IMR-90 (cell line): Measurements from ENCODE around the gene GAB1. TPM values are rescaled to one million over a fixed set of nuclear protein-coding genes. Genes with fewer than 3 reads are reported as not detected.

ENCODE experiments used
- ATAC-seq: fragments of 200-7000 bp; cut with Tn5 transposase; 2 replicates; pipeline ENCODE4 v1.9.1; 2020; ENCODE audit warnings: low read depth, mild to moderate bottlenecking, moderate library complexity
- BruUV-seq: library from RNA; stranded (reverse); fragments of 400-500 nt; replicated peaks from 2 replicates; lab custom pipeline; 2021; lab: Mats Ljungman, UMichigan
- CTCF ChIA-PET: fragments of 300-600 bp; formaldehyde crosslinking; extraction: SDS; loops from one replicate; lab custom pipeline; 2021; ENCODE audit warnings: antibody characterized with exemption; lab: Yijun Ruan, JAX
- POLR2A ChIA-PET: fragments of 300-600 bp; sonication (Branson Sonifier 250); formaldehyde crosslinking; loops from one replicate; lab custom pipeline; 2022; ENCODE audit warnings: antibody characterized with exemption; ENCODE audit not compliant: unreplicated experiment; lab: Charles Lee
- DNase-seq: peaks from one replicate; pipeline ENCODE4 v3.0.0; 2013
- H2AFZ ChIP-seq: replicated peaks from 2 replicates; pipeline ENCODE3; 2013; ENCODE audit warnings: low read length, mild to moderate bottlenecking; ENCODE audit not compliant: poor library complexity
- H2AK5ac ChIP-seq: 2 replicates; pipeline ENCODE4 v1.6.1; 2013; ENCODE audit warnings: low read depth, low read length, inconsistent platforms
- H2AK9ac ChIP-seq: replicated peaks from 2 replicates; pipeline ENCODE3; 2013; ENCODE audit warnings: mild to moderate bottlenecking, low read depth, low read length, moderate library complexity; ENCODE audit not compliant: poor library complexity
- H2BK120ac ChIP-seq: 2 replicates; pipeline ENCODE4 v1.6.1; 2013; ENCODE audit warnings: low read depth, low read length, inconsistent platforms
- H2BK15ac ChIP-seq: 3 replicates; pipeline ENCODE4 v1.6.1; 2013; ENCODE audit warnings: low read depth, low read length, inconsistent platforms
- H2BK20ac ChIP-seq: 2 replicates; pipeline ENCODE4 v1.6.1; 2013; ENCODE audit warnings: low read depth, mild to moderate bottlenecking, inconsistent platforms, low read length, moderate library complexity
- H2BK5ac ChIP-seq: 2 replicates; pipeline ENCODE4 v1.6.1; 2013; ENCODE audit warnings: mild to moderate bottlenecking, low read depth, low read length, inconsistent platforms; ENCODE audit not compliant: poor library complexity, severe bottlenecking
- H3K14ac ChIP-seq: replicated peaks from 2 replicates; pipeline ENCODE4 v1.6.1; 2013; ENCODE audit warnings: low read depth, low read length, inconsistent platforms
- H3K18ac ChIP-seq: 2 replicates; pipeline ENCODE4 v1.6.1; 2013; ENCODE audit warnings: low read depth, low read length, control low read depth
- H3K23ac ChIP-seq: 2 replicates; pipeline ENCODE4 v1.6.1; 2013; ENCODE audit warnings: low read depth, low read length, inconsistent platforms
- H3K27ac ChIP-seq: 2 replicates; pipeline ENCODE4 v1.5.1; 2013; ENCODE audit warnings: mild to moderate bottlenecking, control low read depth, low read length; ENCODE audit not compliant: insufficient read depth
- H3K27me3 ChIP-seq: 2 replicates; pipeline ENCODE4 v1.6.1; 2013; ENCODE audit warnings: low read length; ENCODE audit not compliant: control insufficient read depth, insufficient read depth
- H3K36me3 ChIP-seq: 2 replicates; pipeline ENCODE4 v1.6.1; 2013; ENCODE audit warnings: low read length, mixed read lengths; ENCODE audit not compliant: control insufficient read depth, insufficient read depth
- H3K4ac ChIP-seq: 2 replicates; pipeline ENCODE4 v1.6.1; 2013; ENCODE audit warnings: low read depth, low read length, inconsistent platforms
- H3K4me1 ChIP-seq: 2 replicates; pipeline ENCODE4 v1.6.1; 2013; ENCODE audit warnings: low read length, mixed read lengths; ENCODE audit not compliant: control insufficient read depth, insufficient read depth
- H3K4me2 ChIP-seq: 2 replicates; pipeline ENCODE4 v1.6.1; 2013; ENCODE audit warnings: low read depth, mild to moderate bottlenecking, control low read depth, low read length, moderate library complexity
- H3K4me3 ChIP-seq: 2 replicates; pipeline ENCODE4 v1.5.1; 2013; ENCODE audit warnings: low read depth, mild to moderate bottlenecking, control low read depth, low read length, moderate library complexity; ENCODE audit not compliant: insufficient read depth
- H3K56ac ChIP-seq: 2 replicates; pipeline ENCODE4 v1.6.1; 2013; ENCODE audit warnings: low read length, inconsistent platforms; ENCODE audit not compliant: insufficient read depth; ENCODE audit errors: extremely low read depth
- H3K79me1 ChIP-seq, 2 experiments: 2 replicates each; pipeline ENCODE4 v1.6.1; 2013; ENCODE audit warnings: low read length in 2 of 2, inconsistent platforms in 1 of 2, low read depth in 1 of 2
- H3K9ac ChIP-seq: 2 replicates; pipeline ENCODE4 v1.6.1; 2013; ENCODE audit warnings: low read depth, low read length, control low read depth
- H3K9me1 ChIP-seq: 2 replicates; pipeline ENCODE4 v1.6.1; 2013; ENCODE audit warnings: low read length, inconsistent platforms; ENCODE audit not compliant: insufficient read depth
- H3K9me3 ChIP-seq: 2 replicates; pipeline ENCODE4 v1.6.1; 2013; ENCODE audit warnings: low read length; ENCODE audit not compliant: control insufficient read depth, insufficient read depth
- H4K20me1 ChIP-seq: 2 replicates; pipeline ENCODE4 v1.6.1; 2013; ENCODE audit warnings: low read length, inconsistent platforms; ENCODE audit not compliant: insufficient read depth
- H4K5ac ChIP-seq: 2 replicates; pipeline ENCODE4 v1.6.1; 2013; ENCODE audit warnings: mild to moderate bottlenecking, low read depth, low read length, control low read depth
- H4K8ac ChIP-seq, 2 experiments: 2 replicates each; pipeline ENCODE4 v1.6.1; 2013; ENCODE audit warnings: low read depth in 2 of 2, low read length in 2 of 2, control low read depth in 1 of 2, inconsistent platforms in 1 of 2
- H4K91ac ChIP-seq: 2 replicates; pipeline ENCODE4 v1.6.1; 2013; ENCODE audit warnings: low read depth, low read length, inconsistent platforms; ENCODE audit not compliant: insufficient read depth
- CEBPB ChIP-seq: IDR thresholded peaks from 2 replicates; pipeline ENCODE4 v1.6.1; 2012; ENCODE audit warnings: low read depth, low read length, improper control_type of control experiment
- CHD1 ChIP-seq: IDR thresholded peaks from 2 replicates; pipeline ENCODE4 v1.6.1; 2012; ENCODE audit warnings: low read depth, low read length, improper control_type of control experiment
- FOS ChIP-seq: fragments of 150-350 bp; IDR thresholded peaks from 2 replicates; pipeline ENCODE4 v1.6.1; 2016; ENCODE audit warnings: low read depth, low read length
- MAFK ChIP-seq: IDR thresholded peaks from 2 replicates; pipeline ENCODE4 v1.6.1; 2012; ENCODE audit warnings: low read depth, low read length, improper control_type of control experiment
- MXI1 ChIP-seq: IDR thresholded peaks from 2 replicates; pipeline ENCODE4 v1.6.1; 2012; ENCODE audit warnings: low read depth, mild to moderate bottlenecking, low read length, moderate library complexity, borderline replicate concordance
- NFE2L2 ChIP-seq: fragments of 150-350 bp; IDR thresholded peaks from 2 replicates; pipeline ENCODE4 v1.6.1; 2016; ENCODE audit warnings: low read depth, mild to moderate bottlenecking, low read length
- POLR2A ChIP-seq: IDR thresholded peaks from 2 replicates; pipeline ENCODE4 v1.6.1; 2012; ENCODE audit warnings: mild to moderate bottlenecking, low read depth, low read length
- RAD21 ChIP-seq: IDR thresholded peaks from 2 replicates; pipeline ENCODE4 v1.6.1; 2012; ENCODE audit warnings: low read length, improper control_type of control experiment
- RCOR1 ChIP-seq: IDR thresholded peaks from 2 replicates; pipeline ENCODE4 v1.6.1; 2012; ENCODE audit warnings: mild to moderate bottlenecking, low read length, improper control_type of control experiment; ENCODE audit not compliant: insufficient replicate concordance
- RFX5 ChIP-seq: IDR thresholded peaks from 2 replicates; pipeline ENCODE4 v1.8.0; 2012; ENCODE audit warnings: low read depth, mild to moderate bottlenecking, low read length, moderate library complexity
- SMC3 ChIP-seq: fragments of 150-350 bp; IDR thresholded peaks from 2 replicates; pipeline ENCODE4 v1.6.1; 2016; ENCODE audit warnings: low read depth, mild to moderate bottlenecking, antibody characterized with exemption, low read length, moderate library complexity
- dilution Hi-C: fragments of 300-500 bp; cut with HindIII; formaldehyde crosslinking; loops from one replicate; pipeline ENCODE4 v1.14.3; 2018; ENCODE audit warnings: low sequenced_read_pairs; ENCODE audit not compliant: unreplicated experiment
- in situ Hi-C: fragments of 300-500 bp; cut with MboI; formaldehyde crosslinking; loops from 3 replicates; pipeline ENCODE4 v1.14.3; 2019; ENCODE audit warnings: low sequenced_read_pairs, inconsistent platforms, mixed read lengths
- intact Hi-C: fragments of 100-400 bp; cut with micrococcal nuclease; formaldehyde crosslinking; loops from 2 replicates; pipeline ENCODE4 v1.10.0; 2022
- polyA plus RNA-seq, 3 experiments: library from polyadenylated mRNA; depleted of rRNA; stranded (reverse); fragments of >200 nt; gene quantifications; 2 replicates each; pipeline ENCODE4 v1.2.3, GENCODE V29; 2012; ENCODE audit warnings: low replicate concordance in 1 of 3
- total RNA-seq: library from RNA; depleted of rRNA; stranded (reverse); fragments of >200 nt; gene quantifications from 2 replicates; pipeline ENCODE4 v1.2.3, GENCODE V29; 2012
- TF ChIP-seq, protein P1 (sequence below): fragments of 150-350 bp; IDR thresholded peaks from 2 replicates; pipeline ENCODE4 v1.6.1; 2016; ENCODE audit warnings: low read depth, mild to moderate bottlenecking, low read length, moderate library complexity, borderline replicate concordance
- TF ChIP-seq, protein P2 (sequence below): conservative IDR thresholded peaks from 2 replicates; pipeline ENCODE4 v1.5.1; 2012; ENCODE audit warnings: mild to moderate bottlenecking, low read depth, low read length, improper control_type of control experiment

The GAB1 gene
- total and polyA plus RNA-seq, 2 of the 4 experiments (the other 2 are of a cell fraction): 2.8 to 12.0 TPM

DNA sequence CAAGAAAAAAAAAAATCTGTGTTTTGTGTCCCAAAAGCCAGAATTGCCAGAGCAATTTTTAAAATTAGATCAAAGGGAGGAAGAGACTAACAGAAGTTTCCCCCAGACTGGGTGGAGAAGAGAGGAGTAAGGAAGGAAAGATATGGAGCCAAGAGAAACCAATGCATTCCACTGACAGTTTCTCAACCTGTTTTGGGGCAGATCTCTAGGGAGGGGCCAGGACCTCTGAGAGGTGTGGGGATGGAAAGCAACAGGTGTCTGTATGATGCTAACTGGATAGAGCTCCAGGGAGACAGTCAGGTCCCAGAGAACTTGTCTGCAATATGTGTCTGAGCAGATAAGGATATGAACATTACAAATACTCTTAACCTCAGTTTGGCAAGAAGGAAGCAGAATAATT is 22.7 kb upstream of the GAB1 start:
- H4K91ac ChIP-seq: no peak overlapping the region
- ChIA-PET CTCF (no interaction called here), POLR2A (no interaction called here)
- H3K9me3 ChIP-seq: no peaks in the 10 kb centered on the region
- H3K4me3 ChIP-seq: no peak overlapping the region
- ATAC-seq (no peak), DNase-seq (no peak)
- H3K4ac ChIP-seq: no peak overlapping the region
- no peaks in the 10 kb centered on the region for H3K9me1 ChIP-seq
- no peaks in the 10 kb centered on the region for H3K79me1 ChIP-seq
- H3K18ac ChIP-seq: no peak overlapping the region
- H3K4me2 ChIP-seq: no peak overlapping the region
- no peak overlapping the region for H4K8ac ChIP-seq
- H2BK15ac ChIP-seq: no peak overlapping the region
- no peak overlapping the region for H2AK9ac ChIP-seq
- no peak overlapping the region for H2AFZ ChIP-seq
- no peak overlapping the region for H3K56ac ChIP-seq
- H2BK120ac ChIP-seq: no peak overlapping the region
- no peak overlapping the region for H2BK20ac ChIP-seq
- no peak overlapping the region for H2AK5ac ChIP-seq
- in situ Hi-C loops: no loop called here
- no peaks in the 10 kb centered on the region for H3K36me3 ChIP-seq
- no peak overlapping the region for H3K14ac ChIP-seq
- H2BK5ac ChIP-seq: no peak overlapping the region
- no TSS peak for BruUV-seq
- H3K23ac ChIP-seq: no peak overlapping the region
- H3K9ac ChIP-seq: no peak overlapping the region
- no peaks in the 10 kb centered on the region for H4K20me1 ChIP-seq
- intact Hi-C loops: no loop called here
- dilution Hi-C loops: no loop called here
- H4K5ac ChIP-seq: no peak overlapping the region
- peaks cover 5% of the 10 kb centered on the region; the same call in 1 of the 2 replicates for H3K27me3 ChIP-seq
- H3K4me1 ChIP-seq: no peaks in the 10 kb centered on the region
- H3K27ac ChIP-seq: no peak overlapping the region
- TF ChIP-seq NFE2L2 (no peak), FOS (no peak), RFX5 (no peak), CEBPB (no peak), MAFK (no peak), POLR2A (no peak), RCOR1 (no peak), SMC3 (no peak), CHD1 (no peak), RAD21 (no peak), MXI1 (no peak)
- TF ChIP-seq, protein P1, sequence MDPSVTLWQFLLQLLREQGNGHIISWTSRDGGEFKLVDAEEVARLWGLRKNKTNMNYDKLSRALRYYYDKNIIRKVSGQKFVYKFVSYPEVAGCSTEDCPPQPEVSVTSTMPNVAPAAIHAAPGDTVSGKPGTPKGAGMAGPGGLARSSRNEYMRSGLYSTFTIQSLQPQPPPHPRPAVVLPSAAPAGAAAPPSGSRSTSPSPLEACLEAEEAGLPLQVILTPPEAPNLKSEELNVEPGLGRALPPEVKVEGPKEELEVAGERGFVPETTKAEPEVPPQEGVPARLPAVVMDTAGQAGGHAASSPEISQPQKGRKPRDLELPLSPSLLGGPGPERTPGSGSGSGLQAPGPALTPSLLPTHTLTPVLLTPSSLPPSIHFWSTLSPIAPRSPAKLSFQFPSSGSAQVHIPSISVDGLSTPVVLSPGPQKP: no peak
- TF ChIP-seq, protein P2, sequence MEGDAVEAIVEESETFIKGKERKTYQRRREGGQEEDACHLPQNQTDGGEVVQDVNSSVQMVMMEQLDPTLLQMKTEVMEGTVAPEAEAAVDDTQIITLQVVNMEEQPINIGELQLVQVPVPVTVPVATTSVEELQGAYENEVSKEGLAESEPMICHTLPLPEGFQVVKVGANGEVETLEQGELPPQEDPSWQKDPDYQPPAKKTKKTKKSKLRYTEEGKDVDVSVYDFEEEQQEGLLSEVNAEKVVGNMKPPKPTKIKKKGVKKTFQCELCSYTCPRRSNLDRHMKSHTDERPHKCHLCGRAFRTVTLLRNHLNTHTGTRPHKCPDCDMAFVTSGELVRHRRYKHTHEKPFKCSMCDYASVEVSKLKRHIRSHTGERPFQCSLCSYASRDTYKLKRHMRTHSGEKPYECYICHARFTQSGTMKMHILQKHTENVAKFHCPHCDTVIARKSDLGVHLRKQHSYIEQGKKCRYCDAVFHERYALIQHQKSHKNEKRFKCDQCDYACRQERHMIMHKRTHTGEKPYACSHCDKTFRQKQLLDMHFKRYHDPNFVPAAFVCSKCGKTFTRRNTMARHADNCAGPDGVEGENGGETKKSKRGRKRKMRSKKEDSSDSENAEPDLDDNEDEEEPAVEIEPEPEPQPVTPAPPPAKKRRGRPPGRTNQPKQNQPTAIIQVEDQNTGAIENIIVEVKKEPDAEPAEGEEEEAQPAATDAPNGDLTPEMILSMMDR: no peak
